ENCODE results near the gene RPL37A.

RPL37A gene

DNA sequence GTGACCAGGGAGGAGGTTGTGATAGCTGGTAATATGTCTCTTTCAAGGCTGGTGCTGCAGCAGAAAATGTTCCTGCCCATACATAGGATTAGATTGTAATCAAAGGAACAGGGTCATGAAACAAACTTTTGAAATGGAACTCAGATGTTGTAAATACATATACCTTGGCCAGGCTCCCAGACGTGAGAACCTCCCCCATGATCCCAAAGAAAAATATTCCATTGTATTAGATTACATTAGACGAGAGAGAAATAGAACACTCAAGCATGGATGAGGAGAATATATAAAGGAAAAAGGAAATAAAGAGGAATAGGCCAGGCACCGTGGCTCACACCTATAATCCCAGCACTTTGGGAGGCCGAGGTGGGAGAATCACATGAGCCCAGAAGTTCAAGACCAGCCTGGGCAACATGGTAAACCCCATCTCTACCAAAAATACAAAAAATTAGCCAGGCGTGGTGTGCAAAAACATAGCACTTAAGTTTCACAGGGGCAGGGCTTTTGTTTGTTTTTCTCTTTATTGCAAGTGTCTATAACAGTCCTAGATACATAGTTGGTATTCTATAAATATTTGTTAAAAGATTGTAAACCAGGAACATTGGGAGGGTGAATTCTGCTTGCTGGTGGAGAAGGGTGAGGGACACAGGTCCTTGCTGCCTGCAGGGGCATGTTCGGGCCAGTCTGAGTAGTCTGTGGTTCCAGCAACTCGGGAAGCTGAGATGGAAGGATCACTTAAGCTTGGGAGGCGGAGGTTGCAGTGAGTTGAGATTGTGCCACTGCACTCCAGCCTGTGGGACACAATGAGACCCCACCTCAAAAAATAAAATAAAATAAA, 52.8 kb downstream of the RPL37A start:
- ChIA-PET CTCF (interaction anchor here (1.0 kb wide), 1 partner anchor 35 kb away, joined by 3 read pairs; no protein-coding TSS in a partner anchor), POLR2A (no interaction called here)
- no peak for DNase-seq (ENCODE audit: extremely low spot score)
- TF ChIP-seq FOXA1 (IDR thresholded peaks at IDR 0.05) (no peak), CTBP1 (IDR thresholded peaks at IDR 0.05; ENCODE audit: borderline replicate concordance) (no peak), L3MBTL2 (conservative IDR thresholded peaks at IDR 0.05) (no peak)

DNA sequence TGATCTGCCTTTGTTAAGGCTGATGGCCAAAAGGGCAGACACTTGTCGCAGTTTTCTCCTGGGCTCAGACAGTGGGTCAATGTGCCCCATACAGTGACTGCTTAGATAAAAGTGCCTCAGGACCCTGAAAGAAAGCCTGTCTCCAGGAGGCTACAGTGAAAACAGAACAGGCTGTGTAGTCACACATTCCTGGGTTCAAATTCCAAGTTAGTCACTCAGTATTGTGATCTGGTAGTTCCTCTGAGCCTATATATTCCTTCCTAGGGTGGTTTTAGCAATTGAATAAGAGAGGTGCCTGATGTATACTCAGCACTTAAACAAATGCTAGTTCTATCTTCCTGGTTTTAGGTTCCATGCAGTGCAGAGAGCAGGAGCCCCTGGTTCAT, 54.4 kb downstream of the RPL37A start:
- ChIA-PET CTCF (no interaction called here), POLR2A (no interaction called here)
- TF ChIP-seq, protein P1, sequence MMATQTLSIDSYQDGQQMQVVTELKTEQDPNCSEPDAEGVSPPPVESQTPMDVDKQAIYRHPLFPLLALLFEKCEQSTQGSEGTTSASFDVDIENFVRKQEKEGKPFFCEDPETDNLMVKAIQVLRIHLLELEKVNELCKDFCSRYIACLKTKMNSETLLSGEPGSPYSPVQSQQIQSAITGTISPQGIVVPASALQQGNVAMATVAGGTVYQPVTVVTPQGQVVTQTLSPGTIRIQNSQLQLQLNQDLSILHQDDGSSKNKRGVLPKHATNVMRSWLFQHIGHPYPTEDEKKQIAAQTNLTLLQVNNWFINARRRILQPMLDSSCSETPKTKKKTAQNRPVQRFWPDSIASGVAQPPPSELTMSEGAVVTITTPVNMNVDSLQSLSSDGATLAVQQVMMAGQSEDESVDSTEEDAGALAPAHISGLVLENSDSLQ (IDR thresholded peaks at IDR 0.05) = no peak
- TF ChIP-seq TARDBP (IDR thresholded peaks at IDR 0.05) = no peak
- TF ChIP-seq ARNT (IDR thresholded peaks at IDR 0.05) = no peak
- TF ChIP-seq SUZ12 (IDR thresholded peaks at IDR 0.05) = no peak
- TF ChIP-seq SP1 (IDR thresholded peaks at IDR 0.05) = no peak
- no peak for TF ChIP-seq ELF4 (IDR thresholded peaks at IDR 0.05)
- TF ChIP-seq BHLHE40 (IDR thresholded peaks at IDR 0.05; ENCODE audit: borderline replicate concordance) = no peak
- no peak for TF ChIP-seq NFRKB (IDR thresholded peaks at IDR 0.05)
- TF ChIP-seq L3MBTL2 (conservative IDR thresholded peaks at IDR 0.05) = no peak
- TF ChIP-seq ZNF384 (IDR thresholded peaks at IDR 0.05) = no peak
- TF ChIP-seq FOXA1 (IDR thresholded peaks at IDR 0.05) = no peak
- no peak for TF ChIP-seq HDGF (IDR thresholded peaks at IDR 0.05; ENCODE audit: borderline replicate concordance)
- no peak for TF ChIP-seq FOXK2 (IDR thresholded peaks at IDR 0.05)
- TF ChIP-seq CTBP1 (IDR thresholded peaks at IDR 0.05; ENCODE audit: borderline replicate concordance) = no peak
- no peak for TF ChIP-seq LEF1 (IDR thresholded peaks at IDR 0.05; ENCODE audit: borderline replicate concordance)
- no peak for TF ChIP-seq FOXM1 (IDR thresholded peaks at IDR 0.05; ENCODE audit: borderline replicate concordance)
- no peak for DNase-seq (ENCODE audit: extremely low spot score)

All from HEK293T (cell line).